OCI-LY3 (cell line): Measurements from ENCODE around the gene ENGASE.

ENCODE experiments used
- EZH2phosphoT487 ChIP-seq: fragments of 200-600 bp; shearing (Covaris generic); IDR thresholded peaks from 2 replicates; pipeline ENCODE4 v1.6.1; 2018; ENCODE audit warnings: antibody characterized with exemption, mixed run types, low read depth
- TF ChIP-seq, protein P1 (sequence below): fragments of 200-600, 300-600 bp; sonication (generic); IDR thresholded peaks from 2 replicates; pipeline ENCODE4 v1.5.1; 2014; ENCODE audit warnings: antibody characterized with exemption, low read length, low read depth

DNA sequence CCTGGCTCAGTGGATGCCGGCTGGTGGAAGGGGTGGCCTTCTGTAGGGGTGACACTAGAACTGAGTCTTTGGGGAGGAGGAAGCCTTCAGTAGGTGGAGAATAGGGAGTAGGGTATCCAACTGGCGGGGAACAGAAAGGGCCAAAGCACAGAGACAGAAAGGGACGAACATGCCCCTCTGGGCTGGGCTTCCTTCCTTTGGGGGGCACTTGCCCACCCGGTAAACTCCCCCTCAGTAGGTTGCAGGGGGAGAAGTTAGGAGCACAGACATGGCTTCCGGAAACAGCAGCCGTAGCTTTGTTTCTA is 774 bp downstream of the ENGASE start:
- TF ChIP-seq, protein P1, sequence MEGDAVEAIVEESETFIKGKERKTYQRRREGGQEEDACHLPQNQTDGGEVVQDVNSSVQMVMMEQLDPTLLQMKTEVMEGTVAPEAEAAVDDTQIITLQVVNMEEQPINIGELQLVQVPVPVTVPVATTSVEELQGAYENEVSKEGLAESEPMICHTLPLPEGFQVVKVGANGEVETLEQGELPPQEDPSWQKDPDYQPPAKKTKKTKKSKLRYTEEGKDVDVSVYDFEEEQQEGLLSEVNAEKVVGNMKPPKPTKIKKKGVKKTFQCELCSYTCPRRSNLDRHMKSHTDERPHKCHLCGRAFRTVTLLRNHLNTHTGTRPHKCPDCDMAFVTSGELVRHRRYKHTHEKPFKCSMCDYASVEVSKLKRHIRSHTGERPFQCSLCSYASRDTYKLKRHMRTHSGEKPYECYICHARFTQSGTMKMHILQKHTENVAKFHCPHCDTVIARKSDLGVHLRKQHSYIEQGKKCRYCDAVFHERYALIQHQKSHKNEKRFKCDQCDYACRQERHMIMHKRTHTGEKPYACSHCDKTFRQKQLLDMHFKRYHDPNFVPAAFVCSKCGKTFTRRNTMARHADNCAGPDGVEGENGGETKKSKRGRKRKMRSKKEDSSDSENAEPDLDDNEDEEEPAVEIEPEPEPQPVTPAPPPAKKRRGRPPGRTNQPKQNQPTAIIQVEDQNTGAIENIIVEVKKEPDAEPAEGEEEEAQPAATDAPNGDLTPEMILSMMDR, result no peak
- TF ChIP-seq EZH2phosphoT487, result no peak
